Vagina (tissue), 2 donors: ENCODE results near the gene MYO3B.

Experiments
- POLR2A ChIP-seq, 2 donors: fragments of 450-650 bp; IDR thresholded peaks; one replicate each; pipeline ENCODE4 v1.6.1; 2017; ENCODE audit warnings: antibody characterized with exemption in 2 of 2, mild to moderate bottlenecking in 2 of 2, moderate library complexity in 2 of 2
- TF ChIP-seq, protein P1 (sequence below), 3 experiments: fragments of 450-650 bp in 2 of 3; fragments of 200-600 bp in 1 of 3; sonication (generic) in 1 of 3; IDR thresholded peaks; one replicate each; pipeline ENCODE4 v1.5.1; 2017 to 2019; ENCODE audit warnings: antibody characterized with exemption in 3 of 3, mild to moderate bottlenecking in 2 of 3, moderate library complexity in 2 of 3

GRCh38 chr2:170695521-170696410 lies 517.8 kb downstream of the MYO3B start:
- no peak for TF ChIP-seq POLR2A (IDR thresholded peaks at IDR 0.05)
- TF ChIP-seq, protein P1, sequence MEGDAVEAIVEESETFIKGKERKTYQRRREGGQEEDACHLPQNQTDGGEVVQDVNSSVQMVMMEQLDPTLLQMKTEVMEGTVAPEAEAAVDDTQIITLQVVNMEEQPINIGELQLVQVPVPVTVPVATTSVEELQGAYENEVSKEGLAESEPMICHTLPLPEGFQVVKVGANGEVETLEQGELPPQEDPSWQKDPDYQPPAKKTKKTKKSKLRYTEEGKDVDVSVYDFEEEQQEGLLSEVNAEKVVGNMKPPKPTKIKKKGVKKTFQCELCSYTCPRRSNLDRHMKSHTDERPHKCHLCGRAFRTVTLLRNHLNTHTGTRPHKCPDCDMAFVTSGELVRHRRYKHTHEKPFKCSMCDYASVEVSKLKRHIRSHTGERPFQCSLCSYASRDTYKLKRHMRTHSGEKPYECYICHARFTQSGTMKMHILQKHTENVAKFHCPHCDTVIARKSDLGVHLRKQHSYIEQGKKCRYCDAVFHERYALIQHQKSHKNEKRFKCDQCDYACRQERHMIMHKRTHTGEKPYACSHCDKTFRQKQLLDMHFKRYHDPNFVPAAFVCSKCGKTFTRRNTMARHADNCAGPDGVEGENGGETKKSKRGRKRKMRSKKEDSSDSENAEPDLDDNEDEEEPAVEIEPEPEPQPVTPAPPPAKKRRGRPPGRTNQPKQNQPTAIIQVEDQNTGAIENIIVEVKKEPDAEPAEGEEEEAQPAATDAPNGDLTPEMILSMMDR (IDR thresholded peaks at IDR 0.05): no peak
